Activated CD4-positive, alpha-beta T cell treated with anti-CD3 and anti-CD28 coated beads, Interleukin-2, Interleukin-6, amounts not matched to agents 100 ng/mL and 50 ng/mL, durations not matched to agents 16 hours and 8 hours (primary cell): ENCODE results near the gene GP1BA.
A peak's percentile ranks its signal among the peaks of the same experiment; 100 is the strongest.
"Not testable (repeated sequence)": the region's sequence is repeated elsewhere in the genome, so short reads cannot be mapped to it uniquely, and the experiment has no call there.

Source experiments
- DNase-seq: peaks from one replicate; pipeline ENCODE4 v3.0.0-alpha.2; 2020

GP1BA gene

GRCh38 chr17:4901648-4902344, 30.3 kb upstream of the GP1BA start:
- no peak for DNase-seq

- no peak for DNase-seq
Observed at GRCh38 chr17:4902540-4902939, 29.5 kb upstream of the GP1BA start.

- peak; percentile 84 for DNase-seq
Observed at GRCh38 chr17:4903051-4903818, 28.8 kb upstream of the GP1BA start, which contains the start of gene CHRNE. Gene CHRNE, minus strand, starts transcription at chr17:4903098. Its CDS starts 35 bp downstream, at chr17:4903063.

GRCh38 chr17:4906642-4907041, 25.4 kb upstream of the GP1BA start:
- DNase-seq: not testable (repeated sequence)

- DNase-seq: peak; percentile 13
Observed at GRCh38 chr17:4908301-4908700, 23.8 kb upstream of the GP1BA start.

GRCh38 chr17:4908711-4909496, 23.2 kb upstream of the GP1BA start:
- peak; percentile 76 for DNase-seq

- no peak for DNase-seq
Observed at GRCh38 chr17:4913994-4914393, 18.1 kb upstream of the GP1BA start.

- DNase-seq: not testable (repeated sequence)
Observed at GRCh38 chr17:4914551-4914950, 17.5 kb upstream of the GP1BA start.

GRCh38 chr17:4919511-4920047, 12.5 kb upstream of the GP1BA start:
- DNase-seq: no peak

GRCh38 chr17:4920351-4921048, 11.6 kb upstream of the GP1BA start:
- DNase-seq: no peak

- DNase-seq: no peak
Observed at GRCh38 chr17:4921320-4921719, 10.8 kb upstream of the GP1BA start.

GRCh38 chr17:4926577-4927335, 5.3 kb upstream of the GP1BA start:
- not testable (repeated sequence) for DNase-seq

- no peak for DNase-seq
Observed at GRCh38 chr17:4928881-4929280, 3.2 kb upstream of the GP1BA start.

- no peak for DNase-seq
Observed at GRCh38 chr17:4932756-4933155, 679 bp downstream of the GP1BA start.

- no peak for DNase-seq
Observed at GRCh38 chr17:4933646-4934045, 1.6 kb downstream of the GP1BA start.

- DNase-seq: peak; percentile 32
Observed at GRCh38 chr17:4934173-4934979, 2.3 kb downstream of the GP1BA start.

GRCh38 chr17:4935650-4936049, 3.6 kb downstream of the GP1BA start:
- DNase-seq: no peak

GRCh38 chr17:4936436-4936835, 4.4 kb downstream of the GP1BA start:
- no peak for DNase-seq

- DNase-seq: no peak
Observed at GRCh38 chr17:4937553-4937952, 5.5 kb downstream of the GP1BA start.

GRCh38 chr17:4938069-4938491, 6.0 kb downstream of the GP1BA start:
- no peak for DNase-seq
